ENCODE data around the gene CDK9.

GRCh38 chr9:127829205-127829906 is 43.5 kb downstream of the CDK9 start:
- TF ChIP-seq POLR2A (IDR thresholded peaks at IDR 0.05) (no peak), CTCF (IDR thresholded peaks at IDR 0.05) (no peak)

Measured in right lobe of liver (tissue), 4 donors.